HG03460 (cell line): ENCODE measurements around the gene DCAF17.
"Not testable (repeated sequence)": the region's sequence is repeated elsewhere in the genome, so short reads cannot be mapped to it uniquely, and the experiment has no call there.

Experiments
- ATAC-seq: cut with Tn5 transposase; IDR thresholded peaks from one replicate; pipeline ENCODE4 v1.9.1; 2021; ENCODE audit not compliant: unreplicated experiment

Gene DCAF17

GRCh38 chr2:171451074-171451473 lies 17.0 kb downstream of the DCAF17 start:
- no peak for ATAC-seq

GRCh38 chr2:171452773-171453172 lies 18.7 kb downstream of the DCAF17 start:
- ATAC-seq = no peak

GRCh38 chr2:171459498-171459897 lies 25.5 kb downstream of the DCAF17 start:
- no peak for ATAC-seq

GRCh38 chr2:171460537-171460936 lies 26.5 kb downstream of the DCAF17 start:
- no peak for ATAC-seq

GRCh38 chr2:171469176-171469575 lies 35.1 kb downstream of the DCAF17 start:
- ATAC-seq = no peak

- ATAC-seq = no peak
These were observed 36.1 kb downstream of the DCAF17 start for GRCh38 chr2:171470129-171470528.

- ATAC-seq = no peak
These were observed 42.0 kb downstream of the DCAF17 start for GRCh38 chr2:171475979-171476378.

GRCh38 chr2:171478345-171478744 lies 44.3 kb downstream of the DCAF17 start:
- no peak for ATAC-seq

GRCh38 chr2:171479154-171479814 lies 45.3 kb downstream of the DCAF17 start:
- no peak for ATAC-seq

GRCh38 chr2:171480908-171481307 lies 46.9 kb downstream of the DCAF17 start:
- ATAC-seq = no peak

GRCh38 chr2:171482308-171482707 lies 48.3 kb downstream of the DCAF17 start:
- no peak for ATAC-seq

- no peak for ATAC-seq
These were observed 48.9 kb downstream of the DCAF17 start for GRCh38 chr2:171482877-171483276.

- ATAC-seq = no peak
These were observed 49.8 kb downstream of the DCAF17 start for GRCh38 chr2:171483793-171484192.

GRCh38 chr2:171485116-171485515 lies 51.1 kb downstream of the DCAF17 start:
- no peak for ATAC-seq

GRCh38 chr2:171487201-171487600 lies 53.2 kb downstream of the DCAF17 start:
- no peak for ATAC-seq

- ATAC-seq = no peak
These were observed 53.8 kb downstream of the DCAF17 start for GRCh38 chr2:171487803-171488259.

- no peak for ATAC-seq
These were observed 56.6 kb downstream of the DCAF17 start for GRCh38 chr2:171490577-171490976.

GRCh38 chr2:171491292-171491691 lies 57.3 kb downstream of the DCAF17 start:
- no peak for ATAC-seq

- no peak for ATAC-seq
These were observed 58.6 kb downstream of the DCAF17 start for GRCh38 chr2:171492664-171493063.

- not testable (repeated sequence) for ATAC-seq
These were observed 63.6 kb downstream of the DCAF17 start for GRCh38 chr2:171497664-171498063.

- ATAC-seq = no peak
These were observed 71.3 kb downstream of the DCAF17 start for GRCh38 chr2:171505374-171505773.

- peak; percentile 74 for ATAC-seq
These were observed 76.1 kb downstream of the DCAF17 start for GRCh38 chr2:171509945-171510731.
